ENCODE measurements around the gene SIVA1.

DNA sequence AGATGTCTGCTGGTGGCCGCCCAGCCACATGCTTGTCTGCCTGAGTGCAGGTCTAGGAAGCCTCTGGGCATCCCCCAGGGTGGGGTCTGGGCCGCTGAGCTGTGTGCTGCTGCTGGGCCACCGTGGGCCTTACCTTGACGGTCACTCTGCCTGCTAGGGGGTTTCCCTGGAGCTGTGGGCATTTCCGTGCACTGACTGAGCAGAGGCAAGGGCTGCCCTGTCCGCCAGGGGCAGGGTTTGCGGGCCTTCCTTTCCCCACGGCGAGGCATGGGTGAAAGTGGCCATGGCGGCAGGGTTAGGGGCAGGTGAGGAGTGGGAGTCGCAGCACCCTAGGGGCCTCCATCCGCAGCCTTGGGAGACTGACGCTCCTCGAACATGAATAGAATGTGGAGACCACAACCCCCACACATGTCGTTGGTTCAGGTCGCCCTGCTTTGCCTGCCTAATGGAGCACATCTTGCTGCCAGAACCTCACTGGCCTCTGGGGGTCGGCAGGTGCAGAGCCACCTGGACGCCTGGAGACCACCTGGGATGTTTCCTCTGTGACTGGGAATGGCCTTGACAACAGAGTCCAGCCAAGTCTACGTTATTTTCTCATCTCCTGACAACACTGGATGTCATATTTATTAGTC is 50.4 kb downstream of the SIVA1 start:
- TF ChIP-seq, protein P1, sequence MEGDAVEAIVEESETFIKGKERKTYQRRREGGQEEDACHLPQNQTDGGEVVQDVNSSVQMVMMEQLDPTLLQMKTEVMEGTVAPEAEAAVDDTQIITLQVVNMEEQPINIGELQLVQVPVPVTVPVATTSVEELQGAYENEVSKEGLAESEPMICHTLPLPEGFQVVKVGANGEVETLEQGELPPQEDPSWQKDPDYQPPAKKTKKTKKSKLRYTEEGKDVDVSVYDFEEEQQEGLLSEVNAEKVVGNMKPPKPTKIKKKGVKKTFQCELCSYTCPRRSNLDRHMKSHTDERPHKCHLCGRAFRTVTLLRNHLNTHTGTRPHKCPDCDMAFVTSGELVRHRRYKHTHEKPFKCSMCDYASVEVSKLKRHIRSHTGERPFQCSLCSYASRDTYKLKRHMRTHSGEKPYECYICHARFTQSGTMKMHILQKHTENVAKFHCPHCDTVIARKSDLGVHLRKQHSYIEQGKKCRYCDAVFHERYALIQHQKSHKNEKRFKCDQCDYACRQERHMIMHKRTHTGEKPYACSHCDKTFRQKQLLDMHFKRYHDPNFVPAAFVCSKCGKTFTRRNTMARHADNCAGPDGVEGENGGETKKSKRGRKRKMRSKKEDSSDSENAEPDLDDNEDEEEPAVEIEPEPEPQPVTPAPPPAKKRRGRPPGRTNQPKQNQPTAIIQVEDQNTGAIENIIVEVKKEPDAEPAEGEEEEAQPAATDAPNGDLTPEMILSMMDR (IDR thresholded peaks at IDR 0.05): no peak
- TF ChIP-seq EZH2 (IDR thresholded peaks at IDR 0.05; ENCODE audit: borderline replicate concordance, insufficient read depth, low read depth, low read length, poor library complexity, severe bottlenecking): no peak
